Measurements from ENCODE around the gene SPCS1. TPM values are rescaled to one million over a fixed set of nuclear protein-coding genes. Genes with fewer than 3 reads are reported as not detected.
A peak's percentile ranks its signal among the peaks of the same experiment; 100 is the strongest.
"Not testable (repeated sequence)": the region's sequence is repeated elsewhere in the genome, so short reads cannot be mapped to it uniquely, and the experiment has no call there.

SPCS1 gene
- total and polyA plus RNA-seq, 10 donors = 56.5 to 154 (median 107) TPM

- intact Hi-C loops (cut with DNase I; ENCODE audit: low total_unique reads) = no loop called here
- Histone ChIP-seq H3K36me3 (peaks cover 0 to 89% (median 55%) of the 10 kb centered on the region in 6 donors), H3K27me3 (replicated peaks in 1 of 7) (no peaks in the 10 kb centered on the region), H3K4me1 (peaks cover 8 to 36% (median 18%) of the 10 kb centered on the region in 6 donors), H3K27ac (peak overlapping the region in 6 of 8 donors; percentile 39 to 73 (median 45)), H3K4me3 (peak overlapping the region in 1 of 8 donors; percentile 7), H3K9me3 (no peaks in the 10 kb centered on the region)
- TF ChIP-seq POLR2A (IDR thresholded peaks at IDR 0.05) (no peak), POLR2AphosphoS5 (IDR thresholded peaks at IDR 0.05) (peak in 2 of 3 donors; percentile 31 to 48)
- no peak for DNase-seq
- 61 to 80% (median 66%) methylated on average over 9 of the region's 9 CpGs for WGBS, 5 donors
These were observed 35.0 kb upstream of the SPCS1 start for GRCh38 chr3:52670621-52671521.

GRCh38 chr3:52671676-52672075 lies 34.2 kb upstream of the SPCS1 start:
- Histone ChIP-seq H3K4me3 (no peak overlapping the region), H3K27me3 (replicated peaks in 1 of 7) (no peaks in the 10 kb centered on the region), H3K36me3 (peaks cover 0 to 88% (median 53%) of the 10 kb centered on the region in 6 donors), H3K27ac (peak overlapping the region in 6 of 8 donors; percentile 39 to 73 (median 45)), H3K9me3 (no peaks in the 10 kb centered on the region), H3K4me1 (peaks cover 8 to 36% (median 18%) of the 10 kb centered on the region in 6 donors)
- TF ChIP-seq, protein P1, sequence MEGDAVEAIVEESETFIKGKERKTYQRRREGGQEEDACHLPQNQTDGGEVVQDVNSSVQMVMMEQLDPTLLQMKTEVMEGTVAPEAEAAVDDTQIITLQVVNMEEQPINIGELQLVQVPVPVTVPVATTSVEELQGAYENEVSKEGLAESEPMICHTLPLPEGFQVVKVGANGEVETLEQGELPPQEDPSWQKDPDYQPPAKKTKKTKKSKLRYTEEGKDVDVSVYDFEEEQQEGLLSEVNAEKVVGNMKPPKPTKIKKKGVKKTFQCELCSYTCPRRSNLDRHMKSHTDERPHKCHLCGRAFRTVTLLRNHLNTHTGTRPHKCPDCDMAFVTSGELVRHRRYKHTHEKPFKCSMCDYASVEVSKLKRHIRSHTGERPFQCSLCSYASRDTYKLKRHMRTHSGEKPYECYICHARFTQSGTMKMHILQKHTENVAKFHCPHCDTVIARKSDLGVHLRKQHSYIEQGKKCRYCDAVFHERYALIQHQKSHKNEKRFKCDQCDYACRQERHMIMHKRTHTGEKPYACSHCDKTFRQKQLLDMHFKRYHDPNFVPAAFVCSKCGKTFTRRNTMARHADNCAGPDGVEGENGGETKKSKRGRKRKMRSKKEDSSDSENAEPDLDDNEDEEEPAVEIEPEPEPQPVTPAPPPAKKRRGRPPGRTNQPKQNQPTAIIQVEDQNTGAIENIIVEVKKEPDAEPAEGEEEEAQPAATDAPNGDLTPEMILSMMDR (IDR thresholded peaks at IDR 0.05 in 8 of 11, conservative IDR thresholded peaks at IDR 0.05 in 3 of 11) = no peak
- no peak for TF ChIP-seq POLR2AphosphoS5 (IDR thresholded peaks at IDR 0.05)
- no peak for TF ChIP-seq POLR2A (IDR thresholded peaks at IDR 0.05)
- intact Hi-C loops (cut with DNase I; ENCODE audit: low total_unique reads) = no loop called here
- DNase-seq = no peak
- 40 to 48% (median 44%) methylated on average over 1 of the region's 1 CpG for WGBS, 5 donors

GRCh38 chr3:52676201-52676600 lies 29.7 kb upstream of the SPCS1 start:
- WGBS, 5 donors = 87 to 92% (median 91%) methylated on average over 3 of the region's 3 CpGs
- H3K27ac ChIP-seq; H3K9me3 ChIP-seq; DNase-seq; H3K27me3 ChIP-seq (replicated peaks in 1 of 7); H3K4me3 ChIP-seq; intact Hi-C loops (cut with DNase I; ENCODE audit: low total_unique reads): not testable (repeated sequence)
- Histone ChIP-seq H3K4me1 (peaks cover under 1 to 41% (median 19%) of the 10 kb centered on the region in 6 donors), H3K36me3 (peaks cover 4 to 98% (median 58%) of the 10 kb centered on the region in 6 donors)

DNA sequence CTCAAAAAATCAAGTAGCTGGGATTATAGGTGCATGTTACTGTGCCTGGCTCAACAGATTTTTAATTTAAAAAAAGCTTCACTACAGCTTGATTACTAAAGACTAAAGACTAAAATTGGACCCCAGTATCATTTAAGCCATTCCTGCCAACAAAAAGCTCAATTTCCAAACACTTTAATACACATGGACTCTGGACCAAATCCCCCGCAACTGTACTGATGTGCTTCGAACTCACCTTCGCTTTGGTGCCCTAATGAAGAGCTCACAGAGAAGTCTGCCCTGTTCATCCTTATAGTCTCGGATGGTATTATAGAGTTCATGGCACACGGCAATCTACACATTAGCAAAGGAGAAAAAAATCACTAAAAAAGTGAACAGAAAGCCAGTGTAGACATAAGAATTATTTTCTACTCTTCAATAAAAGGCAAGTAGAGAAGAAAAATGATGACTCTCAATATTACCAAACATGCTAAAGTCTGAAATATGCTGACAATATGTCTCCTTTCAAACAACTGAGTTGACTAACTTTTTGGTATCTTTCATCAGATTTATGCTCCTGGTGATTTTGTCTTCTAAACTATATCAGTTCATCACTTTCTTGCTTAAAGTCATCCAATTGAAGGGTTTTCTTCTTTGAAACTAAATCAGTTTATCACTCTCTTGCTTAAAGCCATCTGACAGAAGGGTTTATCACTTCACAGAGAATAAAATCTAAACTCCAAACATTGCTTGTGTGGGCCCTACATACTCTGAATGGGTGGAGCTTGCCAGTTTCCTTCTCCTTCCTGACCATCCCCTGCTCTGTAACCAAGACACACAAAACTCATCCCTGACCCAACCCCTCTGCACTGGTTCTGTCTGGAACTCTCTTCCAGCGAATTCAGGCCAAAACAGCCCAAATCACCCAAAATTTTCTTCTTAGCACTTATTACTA lies 27.4 kb upstream of the SPCS1 start:
- Histone ChIP-seq H3K4me1 (peaks cover 9 to 53% (median 39%) of the 10 kb centered on the region in 6 donors), H3K9me3 (no peaks in the 10 kb centered on the region), H3K36me3 (peaks cover 4 to 88% (median 42%) of the 10 kb centered on the region in 6 donors), H3K4me3 (no peak overlapping the region), H3K27me3 (replicated peaks in 1 of 7) (no peaks in the 10 kb centered on the region), H3K27ac (peak overlapping the region in 1 of 8 donors; percentile 33)
- intact Hi-C loops (cut with DNase I; ENCODE audit: low total_unique reads) = no loop called here
- no peak for DNase-seq
- WGBS, 5 donors = 95 to 98% (median 97%) methylated on average over 6 of the region's 6 CpGs
- TF ChIP-seq POLR2A (IDR thresholded peaks at IDR 0.05) (no peak), POLR2AphosphoS5 (IDR thresholded peaks at IDR 0.05) (no peak)
- TF ChIP-seq, protein P1 (IDR thresholded peaks at IDR 0.05 in 8 of 11, conservative IDR thresholded peaks at IDR 0.05 in 3 of 11) = no peak

All from spleen (tissue), 11 donors.